Keratinocyte (primary cell): Measurements from ENCODE around the gene PLXNA2. TPM values are rescaled to one million over a fixed set of nuclear protein-coding genes. Genes with fewer than 3 reads are reported as not detected.

Experiments used
- DNase-seq: peaks from one replicate; pipeline ENCODE4 v3.0.0-alpha.2; 2011; ENCODE audit warnings: low read depth, missing footprints, low spot score
- FAIRE-seq: peaks from 2 replicates; lab custom pipeline; 2011; peaks lifted over from hg19 to GRCh38; lab: Jason Lieb, UNC
- H2AFZ ChIP-seq: 2 replicates; pipeline ENCODE4 v1.6.0; 2012; ENCODE audit warnings: low read length, control low read depth, inconsistent platforms; ENCODE audit not compliant: control insufficient read depth
- H3K27ac ChIP-seq: 2 replicates; pipeline ENCODE4 v1.5.1; 2011; ENCODE audit warnings: low read length; ENCODE audit not compliant: control insufficient read depth, insufficient read depth
- H3K27me3 ChIP-seq: 3 replicates; pipeline ENCODE4 v1.6.0; 2011; ENCODE audit warnings: low read length; ENCODE audit not compliant: control insufficient read depth, insufficient read depth; ENCODE audit errors: extremely low read depth
- H3K36me3 ChIP-seq, 2 experiments: 2 replicates in 1 of 2; 3 replicates in 1 of 2; pipeline ENCODE4 v1.5.1; 2011; ENCODE audit warnings: low read length in 2 of 2, mild to moderate bottlenecking in 1 of 2; ENCODE audit not compliant: control insufficient read depth in 2 of 2, insufficient read depth in 2 of 2; ENCODE audit errors: extremely low read depth in 1 of 2
- H3K4me1 ChIP-seq: 3 replicates; pipeline ENCODE4 v1.5.1; 2011; ENCODE audit warnings: low read length; ENCODE audit not compliant: control insufficient read depth, insufficient read depth; ENCODE audit errors: extremely low read depth
- H3K4me2 ChIP-seq: 3 replicates; pipeline ENCODE4 v1.6.0; 2011; ENCODE audit warnings: low read depth, low read length; ENCODE audit not compliant: control insufficient read depth, insufficient read depth; ENCODE audit errors: extremely low read depth
- H3K4me3 ChIP-seq, 3 experiments: fragments of 200-600 bp in 1 of 3; sonication (generic) in 1 of 3; 2 replicates in 2 of 3; 3 replicates in 1 of 3; pipeline ENCODE4 v1.5.1; 2011 to 2016; ENCODE audit warnings: low read length in 3 of 3, mild to moderate bottlenecking in 3 of 3, control low read depth in 2 of 3, inconsistent platforms in 1 of 3, low read depth in 1 of 3, mixed read lengths in 1 of 3, mixed run types in 1 of 3, moderate library complexity in 1 of 3; ENCODE audit not compliant: control insufficient read depth in 2 of 3, insufficient read depth in 2 of 3; ENCODE audit errors: extremely low read depth in 1 of 3
- H3K79me2 ChIP-seq: 2 replicates; pipeline ENCODE4 v1.6.0; 2012; ENCODE audit warnings: low read length; ENCODE audit not compliant: control insufficient read depth, insufficient read depth
- H3K9ac ChIP-seq: 3 replicates; pipeline ENCODE4 v1.6.0; 2011; ENCODE audit warnings: low read length; ENCODE audit not compliant: control insufficient read depth, insufficient read depth; ENCODE audit errors: extremely low read depth
- H3K9me1 ChIP-seq: 3 replicates; pipeline ENCODE4 v1.6.0; 2011; ENCODE audit warnings: low read length; ENCODE audit not compliant: control insufficient read depth, insufficient read depth; ENCODE audit errors: extremely low read depth
- H3K9me3 ChIP-seq: 2 replicates; pipeline ENCODE4 v1.5.1; 2012; ENCODE audit warnings: low read depth, low read length; ENCODE audit not compliant: control insufficient read depth
- H4K20me1 ChIP-seq: 3 replicates; pipeline ENCODE4 v1.6.0; 2011; ENCODE audit warnings: low read length; ENCODE audit not compliant: control insufficient read depth, insufficient read depth; ENCODE audit errors: extremely low read depth
- CTCF ChIP-seq, 3 experiments: IDR thresholded peaks in 1 of 3; conservative IDR thresholded peaks in 1 of 3; optimal IDR thresholded peaks in 1 of 3; 2 replicates in 2 of 3; 3 replicates in 1 of 3; pipeline versions ENCODE3 to v1.5.1; 2011; ENCODE audit warnings: low read length in 3 of 3, mild to moderate bottlenecking in 3 of 3, moderate library complexity in 2 of 3, control low read depth in 1 of 3, inconsistent platforms in 1 of 3; ENCODE audit not compliant: insufficient read depth in 2 of 3; ENCODE audit errors: extremely low read depth in 1 of 3
- EZH2 ChIP-seq: IDR thresholded peaks from one replicate; pipeline ENCODE4 v1.6.1; 2012; ENCODE audit warnings: inconsistent platforms, mild to moderate bottlenecking, low read length, moderate library complexity
- dilution Hi-C: fragments of 300-500 bp; cut with MboI; formaldehyde crosslinking; loops from one replicate; pipeline ENCODE4 v1.7.0; 2020; ENCODE audit warnings: low sequenced_read_pairs; ENCODE audit not compliant: extremely low pct_ligation_motif_present
- polyA plus RNA-seq, 5 experiments: library from polyadenylated mRNA; depleted of rRNA in 3 of 5; stranded (reverse) in 3 of 5; stranded (forward) in 1 of 5; unstranded in 1 of 5; fragments of >200 nt; gene quantifications; 1 replicate in 1 of 5; 2 replicates in 3 of 5; 3 replicates in 1 of 5; pipeline versions ENCODE4 v1.2.1 to v1.2.3, GENCODE V29; 2011 to 2012; ENCODE audit warnings: missing spikeins in 2 of 5, low read depth in 1 of 5, low replicate concordance in 1 of 5

The PLXNA2 gene
- polyA plus RNA-seq, 1 donor (not counting 4 experiments of a cell fraction or from before 2014, with no cell fraction given) = 6.7 TPM

- Histone ChIP-seq H3K9me3 (no peaks in the 10 kb centered on the region), H3K36me3 (no peaks in the 10 kb centered on the region), H4K20me1 (no peaks in the 10 kb centered on the region), H3K4me3 (no peak overlapping the region), H3K27me3 (peaks cover 6% of the 10 kb centered on the region), H2AFZ (no peak overlapping the region), H3K9ac (no peak overlapping the region), H3K9me1 (no peaks in the 10 kb centered on the region), H3K79me2 (no peaks in the 10 kb centered on the region), H3K4me2 (no peak overlapping the region), H3K27ac (no peak overlapping the region), H3K4me1 (no peaks in the 10 kb centered on the region)
- TF ChIP-seq CTCF (optimal IDR thresholded peaks at IDR 0.05 in 1 of 3, IDR thresholded peaks at IDR 0.05 in 1 of 3, conservative IDR thresholded peaks at IDR 0.05 in 1 of 3; ENCODE audit: extremely low read depth in 1 of 3, insufficient read depth in 2 of 3, low read length in 3 of 3) = no peak
- no peak for TF ChIP-seq EZH2
- DNase-seq (no peak), FAIRE-seq (no peak)
- dilution Hi-C loops = no loop called here
Measured at GRCh38 chr1:207998691-207999090, 245.5 kb downstream of the PLXNA2 start.

GRCh38 chr1:207997486-207998268 is 246.5 kb downstream of the PLXNA2 start:
- Histone ChIP-seq H3K9me3 (no peaks in the 10 kb centered on the region), H3K9me1 (no peaks in the 10 kb centered on the region), H4K20me1 (no peaks in the 10 kb centered on the region), H3K27me3 (peaks cover 6% of the 10 kb centered on the region), H2AFZ (no peak overlapping the region), H3K27ac (no peak overlapping the region), H3K4me3 (no peak overlapping the region), H3K36me3 (no peaks in the 10 kb centered on the region), H3K4me1 (no peaks in the 10 kb centered on the region), H3K79me2 (no peaks in the 10 kb centered on the region), H3K4me2 (no peak overlapping the region), H3K9ac (no peak overlapping the region)
- TF ChIP-seq EZH2 = no peak
- peak; percentile 88 to 97 (median 97) for TF ChIP-seq CTCF (optimal IDR thresholded peaks at IDR 0.05 in 1 of 3, IDR thresholded peaks at IDR 0.05 in 1 of 3, conservative IDR thresholded peaks at IDR 0.05 in 1 of 3; ENCODE audit: extremely low read depth in 1 of 3, insufficient read depth in 2 of 3, low read length in 3 of 3)
- FAIRE-seq = peak; percentile 95
- dilution Hi-C loops = no loop called here
- DNase-seq = peak; percentile 13
